Stimulated activated CD8-positive, alpha-beta memory T cell treated with anti-CD3 and anti-CD28 coated beads, Interleukin-4, amount 100 ng/mL, for 48 hours (primary cell): ENCODE data around the gene IL33.

ENCODE experiments used
- DNase-seq: peaks from one replicate; pipeline ENCODE4 v3.0.0-alpha.2; 2020

Gene IL33

DNA sequence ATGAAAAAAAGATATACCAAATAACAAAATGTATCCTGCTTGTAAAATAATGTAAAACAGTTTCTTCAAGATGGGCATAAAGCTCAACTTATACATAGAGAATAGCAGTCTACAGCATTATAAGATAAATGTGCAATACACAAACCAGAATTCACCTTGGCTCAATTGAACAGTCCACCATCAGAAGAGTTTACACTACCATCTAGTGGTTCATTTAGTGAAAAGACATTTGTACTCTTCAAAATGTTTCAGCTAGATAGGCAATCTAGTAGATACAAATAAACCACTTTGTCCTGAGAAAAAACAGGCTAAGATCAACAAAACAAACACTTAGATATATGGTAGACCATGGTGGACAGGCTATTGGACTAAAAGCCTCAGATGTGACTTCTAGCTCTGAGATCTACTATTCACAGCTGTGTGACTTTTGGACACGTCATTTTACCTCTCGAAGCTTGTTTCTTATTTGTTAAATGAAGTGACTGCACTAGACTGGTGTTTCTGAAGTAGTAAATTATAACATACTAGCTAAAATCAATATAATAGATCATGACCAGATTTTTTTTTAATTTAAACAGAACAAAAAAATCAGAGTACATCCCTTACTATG, 90.5 kb downstream of the IL33 start:
- DNase-seq = no peak
